Sigmoid colon (tissue), 4 donors: ENCODE data around the gene KCNMB2.

Experiments
- CTCF ChIP-seq, 4 experiments: fragments of 450-650 bp in 3 of 4; fragments of 200-600 bp in 1 of 4; IDR thresholded peaks; one replicate each; pipeline ENCODE4 v1.5.1; 2016 to 2019; ENCODE audit warnings: antibody characterized with exemption in 4 of 4, mild to moderate bottlenecking in 3 of 4, moderate library complexity in 2 of 4
- EP300 ChIP-seq, 4 donors: sonication (generic); formaldehyde crosslinking; IDR thresholded peaks; one replicate each; pipeline ENCODE4 v1.6.1; 2017; ENCODE audit warnings: antibody characterized with exemption in 4 of 4
- POLR2A ChIP-seq, 2 donors: fragments of 450-650 bp; IDR thresholded peaks; one replicate each; pipeline ENCODE4 v1.6.1; 2016; ENCODE audit warnings: antibody characterized with exemption in 2 of 2, mild to moderate bottlenecking in 2 of 2, moderate library complexity in 2 of 2
- POLR2AphosphoS5 ChIP-seq, 4 donors: sonication (generic); formaldehyde crosslinking; IDR thresholded peaks; one replicate each; pipeline ENCODE4 v1.6.1; 2017; ENCODE audit warnings: antibody characterized with exemption in 4 of 4

- no peak for TF ChIP-seq CTCF (IDR thresholded peaks at IDR 0.05)
- TF ChIP-seq POLR2AphosphoS5 (IDR thresholded peaks at IDR 0.05): no peak
- TF ChIP-seq EP300 (IDR thresholded peaks at IDR 0.05): no peak
- no peak for TF ChIP-seq POLR2A (IDR thresholded peaks at IDR 0.05)
Measured at GRCh38 chr3:178709051-178709450, 172.8 kb downstream of the KCNMB2 start.
